HG02973 (cell line): ENCODE results near the gene FPR3.
"Not testable (repeated sequence)": the region's sequence is repeated elsewhere in the genome, so short reads cannot be mapped to it uniquely, and the experiment has no call there.

Source experiments
- ATAC-seq: cut with Tn5 transposase; IDR thresholded peaks from one replicate; pipeline ENCODE4 v1.9.1; 2021; ENCODE audit warnings: moderate library complexity; ENCODE audit not compliant: unreplicated experiment

Gene FPR3

GRCh38 chr19:51806571-51806970 is 11.6 kb downstream of the FPR3 start:
- ATAC-seq, result not testable (repeated sequence)

- ATAC-seq, result no peak
These were observed 12.2 kb downstream of the FPR3 start for GRCh38 chr19:51807111-51807701.

GRCh38 chr19:51807925-51808324 is 13.0 kb downstream of the FPR3 start:
- ATAC-seq, result no peak

GRCh38 chr19:51808333-51808986 is 13.5 kb downstream of the FPR3 start:
- no peak for ATAC-seq

- ATAC-seq, result no peak
These were observed 14.8 kb downstream of the FPR3 start for GRCh38 chr19:51809787-51810186.

- ATAC-seq, result no peak
These were observed 15.3 kb downstream of the FPR3 start for GRCh38 chr19:51810223-51810622.

GRCh38 chr19:51811344-51811743 is 16.4 kb downstream of the FPR3 start:
- ATAC-seq, result no peak

- ATAC-seq, result no peak
These were observed 20.1 kb downstream of the FPR3 start for GRCh38 chr19:51815043-51815442.

GRCh38 chr19:51816711-51817110 is 21.8 kb downstream of the FPR3 start:
- no peak for ATAC-seq

- no peak for ATAC-seq
These were observed 25.1 kb downstream of the FPR3 start for GRCh38 chr19:51820011-51820410.

- no peak for ATAC-seq
These were observed 26.0 kb downstream of the FPR3 start for GRCh38 chr19:51820831-51821446.

GRCh38 chr19:51821456-51821855 is 26.5 kb downstream of the FPR3 start:
- no peak for ATAC-seq

GRCh38 chr19:51821921-51822320 is 27.0 kb downstream of the FPR3 start:
- no peak for ATAC-seq

- no peak for ATAC-seq
These were observed 27.4 kb downstream of the FPR3 start for GRCh38 chr19:51822325-51822724.

- no peak for ATAC-seq
These were observed 28.0 kb downstream of the FPR3 start for GRCh38 chr19:51822946-51823345.

- no peak for ATAC-seq
These were observed 29.5 kb downstream of the FPR3 start for GRCh38 chr19:51824281-51825005.

GRCh38 chr19:51830274-51830673 is 35.3 kb downstream of the FPR3 start:
- ATAC-seq, result no peak

GRCh38 chr19:51837145-51837544 is 42.2 kb downstream of the FPR3 start:
- no peak for ATAC-seq

- ATAC-seq, result no peak
These were observed 67.1 kb downstream of the FPR3 start for GRCh38 chr19:51861870-51862622.

- ATAC-seq, result no peak
These were observed 78.1 kb downstream of the FPR3 start for GRCh38 chr19:51873097-51873496.
